H9 (cell line): Measurements from ENCODE around the gene SPEG. TPM values are rescaled to one million over a fixed set of nuclear protein-coding genes. Genes with fewer than 3 reads are reported as not detected.

Experiments
- DNase-seq: peaks from one replicate; pipeline ENCODE4 v3.0.0-alpha.2; 2017
- H2AFZ ChIP-seq: one replicate; pipeline ENCODE4 v1.6.1; 2013; ENCODE audit warnings: mild to moderate bottlenecking, low read length, control low read depth, moderate library complexity
- H2AK5ac ChIP-seq: 2 replicates; pipeline ENCODE4 v1.6.1; 2013; ENCODE audit warnings: low read length, control low read depth, mixed read lengths; ENCODE audit not compliant: insufficient read length
- H2BK120ac ChIP-seq: one replicate; pipeline ENCODE4 v1.6.1; 2013; ENCODE audit warnings: low read depth, mild to moderate bottlenecking, low read length, control low read depth, inconsistent platforms; ENCODE audit not compliant: poor library complexity, severe bottlenecking
- H2BK12ac ChIP-seq: 2 replicates; pipeline ENCODE4 v1.6.1; 2013; ENCODE audit warnings: low read length, control low read depth, mixed read lengths, low read depth; ENCODE audit not compliant: insufficient read length
- H2BK15ac ChIP-seq: 2 replicates; pipeline ENCODE4 v1.6.1; 2013; ENCODE audit warnings: low read depth, low read length, control low read depth
- H2BK20ac ChIP-seq: one replicate; pipeline ENCODE4 v1.6.1; 2013; ENCODE audit warnings: low read depth, mild to moderate bottlenecking, low read length, control low read depth, inconsistent platforms; ENCODE audit not compliant: poor library complexity, severe bottlenecking
- H2BK5ac ChIP-seq: 2 replicates; pipeline ENCODE4 v1.6.1; 2013; ENCODE audit warnings: low read length, control low read depth, mixed read lengths; ENCODE audit not compliant: insufficient read length
- H3K14ac ChIP-seq: 2 replicates; pipeline ENCODE4 v1.6.1; 2013; ENCODE audit warnings: low read length, control low read depth; ENCODE audit not compliant: insufficient read depth
- H3K18ac ChIP-seq: 2 replicates; pipeline ENCODE4 v1.6.1; 2013; ENCODE audit warnings: low read depth, mild to moderate bottlenecking, mixed read lengths, low read length, control low read depth; ENCODE audit not compliant: insufficient read length
- H3K23ac ChIP-seq: 2 replicates; pipeline ENCODE4 v1.6.1; 2013; ENCODE audit warnings: low read length, control low read depth, mixed read lengths, low read depth; ENCODE audit not compliant: insufficient read length
- H3K23me2 ChIP-seq: 2 replicates; pipeline ENCODE4 v1.6.1; 2013; ENCODE audit warnings: low read depth, mild to moderate bottlenecking, mixed read lengths, low read length, control low read depth; ENCODE audit not compliant: insufficient read length, poor library complexity, severe bottlenecking
- H3K27ac ChIP-seq: 2 replicates; pipeline ENCODE4 v1.5.1; 2013; ENCODE audit warnings: low read length, control low read depth, mixed read lengths, low read depth; ENCODE audit not compliant: insufficient read length
- H3K27me3 ChIP-seq: 2 replicates; pipeline ENCODE4 v1.6.1; 2013; ENCODE audit warnings: low read length, control low read depth, inconsistent platforms; ENCODE audit not compliant: insufficient read depth
- H3K4ac ChIP-seq: 2 replicates; pipeline ENCODE4 v1.6.1; 2013; ENCODE audit warnings: low read depth, mild to moderate bottlenecking, control low read depth, inconsistent platforms, low read length, moderate library complexity
- H3K4me1 ChIP-seq: 2 replicates; pipeline ENCODE4 v1.6.1; 2013; ENCODE audit warnings: low read length, control low read depth, inconsistent platforms; ENCODE audit not compliant: insufficient read depth
- H3K4me2 ChIP-seq: 2 replicates; pipeline ENCODE4 v1.6.1; 2013; ENCODE audit warnings: low read length, control low read depth, mixed read lengths; ENCODE audit not compliant: insufficient read length, insufficient read depth
- H3K56ac ChIP-seq: 2 replicates; pipeline ENCODE4 v1.6.1; 2013; ENCODE audit warnings: low read depth, mild to moderate bottlenecking, mixed read lengths, low read length, control low read depth; ENCODE audit not compliant: insufficient read length
- H3K79me1 ChIP-seq: 2 replicates; pipeline ENCODE4 v1.6.1; 2013; ENCODE audit warnings: low read depth, mild to moderate bottlenecking, moderate library complexity, low read length, control low read depth, inconsistent platforms; ENCODE audit not compliant: insufficient read depth, poor library complexity, severe bottlenecking
- H3K79me2 ChIP-seq: 2 replicates; pipeline ENCODE4 v1.6.1; 2013; ENCODE audit warnings: low read length, control low read depth, inconsistent platforms; ENCODE audit not compliant: insufficient read depth
- H3K9ac ChIP-seq: 2 replicates; pipeline ENCODE4 v1.6.1; 2013; ENCODE audit warnings: low read length, control low read depth, mixed read lengths; ENCODE audit not compliant: insufficient read length; ENCODE audit errors: extremely low read depth
- H3K9me3 ChIP-seq: one replicate; pipeline ENCODE4 v1.6.1; 2013; ENCODE audit warnings: low read depth, low read length, inconsistent platforms; ENCODE audit not compliant: control insufficient read depth
- H3T11ph ChIP-seq: one replicate; pipeline ENCODE4 v1.6.1; 2013; ENCODE audit warnings: mild to moderate bottlenecking, low read length, control low read depth, inconsistent platforms
- H4K20me1 ChIP-seq: one replicate; pipeline ENCODE4 v1.6.1; 2013; ENCODE audit not compliant: control insufficient read depth, insufficient read length, insufficient read depth
- H4K5ac ChIP-seq: 2 replicates; pipeline ENCODE4 v1.6.1; 2013; ENCODE audit warnings: low read depth, mild to moderate bottlenecking, mixed read lengths, low read length, control low read depth; ENCODE audit not compliant: insufficient read length
- H4K8ac ChIP-seq: replicated peaks from 2 replicates; pipeline ENCODE4 v1.6.1; 2013; ENCODE audit warnings: low read length, control low read depth, mixed read lengths, low read depth; ENCODE audit not compliant: insufficient read length
- H4K91ac ChIP-seq: 2 replicates; pipeline ENCODE4 v1.6.1; 2013; ENCODE audit warnings: low read depth, mild to moderate bottlenecking, moderate library complexity, mixed read lengths, low read length, control low read depth; ENCODE audit not compliant: insufficient read length
- H3K27ac Mint-ChIP-seq, 3 experiments: 2 replicates in 2 of 3; 3 replicates in 1 of 3; pipeline ENCODE4 v1.8.0; 2020 to 2021; ENCODE audit warnings: mixed read lengths in 3 of 3, mild to moderate bottlenecking in 1 of 3, moderate library complexity in 1 of 3
- H3K27me3 Mint-ChIP-seq: 2 replicates; pipeline ENCODE4 v1.8.0; 2021; ENCODE audit warnings: low read depth, mild to moderate bottlenecking, moderate library complexity, mixed read lengths
- H3K36me3 Mint-ChIP-seq, 3 experiments: 2 replicates in 2 of 3; 3 replicates in 1 of 3; pipeline ENCODE4 v1.8.0; 2020 to 2021; ENCODE audit warnings: low read depth in 3 of 3, mixed read lengths in 3 of 3; ENCODE audit not compliant: insufficient read depth in 1 of 3
- H3K4me1 Mint-ChIP-seq, 2 experiments: 2 replicates each; pipeline ENCODE4 v1.8.0; 2020; ENCODE audit warnings: mixed read lengths in 2 of 2
- H3K4me3 Mint-ChIP-seq, 2 experiments: 2 replicates in 1 of 2; 3 replicates in 1 of 2; pipeline ENCODE4 v1.8.0; 2020 to 2021; ENCODE audit warnings: mild to moderate bottlenecking in 2 of 2, mixed read lengths in 2 of 2, moderate library complexity in 1 of 2
- H3K9me3 Mint-ChIP-seq, 2 experiments: 2 replicates in 1 of 2; 3 replicates in 1 of 2; pipeline ENCODE4 v1.8.0; 2020; ENCODE audit warnings: mild to moderate bottlenecking in 2 of 2, mixed read lengths in 2 of 2, moderate library complexity in 1 of 2
- WGBS: extraction: QIAGEN DNeasy Blood & Tissue Kit; methylation state at CpG from one replicate; pipeline ENCODE4 v1.1.7; 2013; ENCODE audit warnings: missing lambda C conversion rate, low lambda C conversion rate, mixed read lengths; ENCODE audit not compliant: insufficient read length; ENCODE audit errors: extremely low coverage; 5-methylcytosine and 5-hydroxymethylcytosine counted together
- total RNA-seq: library from RNA; stranded (reverse); gene quantifications from 2 replicates; pipeline ENCODE4 v1.2.1, GENCODE V29; 2021
- TF ChIP-seq, protein P1 (sequence below): fragments of 200-600 bp; sonication (generic); conservative IDR thresholded peaks from 3 replicates; pipeline ENCODE4 v1.8.0; 2021; ENCODE audit warnings: antibody characterized with exemption, mild to moderate bottlenecking

Gene SPEG
- total RNA-seq, 1 experiment from 2014 or later, result 23.7 TPM

DNA sequence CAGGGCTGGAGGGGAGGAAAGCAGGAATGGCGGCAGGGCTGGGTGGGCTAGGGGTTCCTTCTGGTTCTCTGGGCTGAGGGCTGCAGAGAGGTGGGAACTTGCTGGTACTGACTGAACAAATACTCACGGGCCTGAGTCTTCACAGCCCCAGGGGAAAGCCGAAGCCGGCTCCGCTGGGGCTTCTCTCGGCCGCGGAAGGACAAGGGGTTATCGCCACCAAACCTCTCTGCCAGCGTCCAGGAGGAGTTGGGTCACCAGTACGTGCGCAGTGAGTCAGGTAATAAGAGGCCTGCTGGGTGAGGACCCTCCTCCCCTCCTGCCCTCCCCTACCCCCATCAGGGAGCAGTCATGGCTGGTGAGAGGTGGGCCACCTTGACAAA is 50.5 kb downstream of the SPEG start:
- peak overlapping the region; percentile 41 to 48; a peak in 4 of 5 replicates for H3K4me3 Mint-ChIP-seq
- Histone ChIP-seq H3K23ac (no peak overlapping the region), H3K9ac (no peak overlapping the region), H3K27ac (no peak overlapping the region), H3K4me2 (peak overlapping the region; percentile 37), H3K79me2 (no peaks in the 10 kb centered on the region), H3K56ac (no peak overlapping the region), H3T11ph (no peak overlapping the region), H2BK12ac (no peak overlapping the region), H3K18ac (no peak overlapping the region), H2BK20ac (no peak overlapping the region), H3K4ac (no peak overlapping the region), H2AK5ac (no peak overlapping the region), H3K4me1 (peaks cover 2% of the 10 kb centered on the region), H3K79me1 (no peaks in the 10 kb centered on the region), H3K23me2 (no peaks in the 10 kb centered on the region), H4K8ac (no peak overlapping the region), H4K5ac (no peak overlapping the region), H2BK15ac (no peak overlapping the region), H2BK5ac (no peak overlapping the region), H3K9me3 (no peaks in the 10 kb centered on the region), H3K14ac (no peak overlapping the region), H2AFZ (no peak overlapping the region), H2BK120ac (no peak overlapping the region), H4K20me1 (no peaks in the 10 kb centered on the region), H3K27me3 (peaks cover 19% of the 10 kb centered on the region; the same call in 1 of the 2 replicates), H4K91ac (no peak overlapping the region)
- no peaks in the 10 kb centered on the region for H3K9me3 Mint-ChIP-seq
- no CpG with 5 or more reads among the region's 12 CpGs for WGBS
- H3K4me1 Mint-ChIP-seq, result peaks cover 30 to 44% of the 10 kb centered on the region in 2 experiments
- H3K36me3 Mint-ChIP-seq, result peaks cover 0 to 4% (median 3%) of the 10 kb centered on the region in 3 experiments; a peak in 4 of 7 replicates
- H3K27me3 Mint-ChIP-seq, result peaks cover 50% of the 10 kb centered on the region
- no peak for DNase-seq
- no peak overlapping the region for H3K27ac Mint-ChIP-seq
- TF ChIP-seq, protein P1, sequence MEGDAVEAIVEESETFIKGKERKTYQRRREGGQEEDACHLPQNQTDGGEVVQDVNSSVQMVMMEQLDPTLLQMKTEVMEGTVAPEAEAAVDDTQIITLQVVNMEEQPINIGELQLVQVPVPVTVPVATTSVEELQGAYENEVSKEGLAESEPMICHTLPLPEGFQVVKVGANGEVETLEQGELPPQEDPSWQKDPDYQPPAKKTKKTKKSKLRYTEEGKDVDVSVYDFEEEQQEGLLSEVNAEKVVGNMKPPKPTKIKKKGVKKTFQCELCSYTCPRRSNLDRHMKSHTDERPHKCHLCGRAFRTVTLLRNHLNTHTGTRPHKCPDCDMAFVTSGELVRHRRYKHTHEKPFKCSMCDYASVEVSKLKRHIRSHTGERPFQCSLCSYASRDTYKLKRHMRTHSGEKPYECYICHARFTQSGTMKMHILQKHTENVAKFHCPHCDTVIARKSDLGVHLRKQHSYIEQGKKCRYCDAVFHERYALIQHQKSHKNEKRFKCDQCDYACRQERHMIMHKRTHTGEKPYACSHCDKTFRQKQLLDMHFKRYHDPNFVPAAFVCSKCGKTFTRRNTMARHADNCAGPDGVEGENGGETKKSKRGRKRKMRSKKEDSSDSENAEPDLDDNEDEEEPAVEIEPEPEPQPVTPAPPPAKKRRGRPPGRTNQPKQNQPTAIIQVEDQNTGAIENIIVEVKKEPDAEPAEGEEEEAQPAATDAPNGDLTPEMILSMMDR, result no peak
